Right ventricle myocardium inferior (tissue), 1 donor: ENCODE data around the gene PRIMPOL. TPM values are rescaled to one million over a fixed set of nuclear protein-coding genes. Genes with fewer than 3 reads are reported as not detected.
"Not testable (repeated sequence)": the region's sequence is repeated elsewhere in the genome, so short reads cannot be mapped to it uniquely, and the experiment has no call there.

Experiments
- ATAC-seq: fragments of 200-7000 bp; cut with Tn5 transposase; one replicate; pipeline ENCODE4 v1.9.1; 2020; ENCODE audit warnings: mild to moderate bottlenecking, moderate library complexity
- DNase-seq: peaks from one replicate; pipeline ENCODE4 v3.0.0; 2021; ENCODE audit errors: missing footprints
- intact Hi-C: fragments of 100-400 bp; cut with DNase I; formaldehyde crosslinking; loops from one replicate; pipeline ENCODE4 v1.11.0; 2022
- long read RNA-seq: library from polyadenylated mRNA; unstranded; transcript quantifications from one replicate; pipeline ENCODE4 v2.0.0, GENCODE V29; 2021
- total RNA-seq: library from RNA; stranded (reverse); fragmentation: NEBNext Ultra II Directional; extraction: Animal tissue kit (Norgen Biotek cat#: 25700); gene quantifications from one replicate; pipeline ENCODE4 v1.2.1, GENCODE V29; 2021
- donor health status: DM: no; HTN: yes; CAD: no; lungs with severe emphysema.

The PRIMPOL gene, protein sequence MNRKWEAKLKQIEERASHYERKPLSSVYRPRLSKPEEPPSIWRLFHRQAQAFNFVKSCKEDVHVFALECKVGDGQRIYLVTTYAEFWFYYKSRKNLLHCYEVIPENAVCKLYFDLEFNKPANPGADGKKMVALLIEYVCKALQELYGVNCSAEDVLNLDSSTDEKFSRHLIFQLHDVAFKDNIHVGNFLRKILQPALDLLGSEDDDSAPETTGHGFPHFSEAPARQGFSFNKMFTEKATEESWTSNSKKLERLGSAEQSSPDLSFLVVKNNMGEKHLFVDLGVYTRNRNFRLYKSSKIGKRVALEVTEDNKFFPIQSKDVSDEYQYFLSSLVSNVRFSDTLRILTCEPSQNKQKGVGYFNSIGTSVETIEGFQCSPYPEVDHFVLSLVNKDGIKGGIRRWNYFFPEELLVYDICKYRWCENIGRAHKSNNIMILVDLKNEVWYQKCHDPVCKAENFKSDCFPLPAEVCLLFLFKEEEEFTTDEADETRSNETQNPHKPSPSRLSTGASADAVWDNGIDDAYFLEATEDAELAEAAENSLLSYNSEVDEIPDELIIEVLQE
- 10.8 TPM for total RNA-seq
- long read RNA-seq, partial matches to known transcripts, result 0 of 8 reads
- long read RNA-seq, other reads (novel, unspliced or antisense), result 4 of 8 reads

DNA sequence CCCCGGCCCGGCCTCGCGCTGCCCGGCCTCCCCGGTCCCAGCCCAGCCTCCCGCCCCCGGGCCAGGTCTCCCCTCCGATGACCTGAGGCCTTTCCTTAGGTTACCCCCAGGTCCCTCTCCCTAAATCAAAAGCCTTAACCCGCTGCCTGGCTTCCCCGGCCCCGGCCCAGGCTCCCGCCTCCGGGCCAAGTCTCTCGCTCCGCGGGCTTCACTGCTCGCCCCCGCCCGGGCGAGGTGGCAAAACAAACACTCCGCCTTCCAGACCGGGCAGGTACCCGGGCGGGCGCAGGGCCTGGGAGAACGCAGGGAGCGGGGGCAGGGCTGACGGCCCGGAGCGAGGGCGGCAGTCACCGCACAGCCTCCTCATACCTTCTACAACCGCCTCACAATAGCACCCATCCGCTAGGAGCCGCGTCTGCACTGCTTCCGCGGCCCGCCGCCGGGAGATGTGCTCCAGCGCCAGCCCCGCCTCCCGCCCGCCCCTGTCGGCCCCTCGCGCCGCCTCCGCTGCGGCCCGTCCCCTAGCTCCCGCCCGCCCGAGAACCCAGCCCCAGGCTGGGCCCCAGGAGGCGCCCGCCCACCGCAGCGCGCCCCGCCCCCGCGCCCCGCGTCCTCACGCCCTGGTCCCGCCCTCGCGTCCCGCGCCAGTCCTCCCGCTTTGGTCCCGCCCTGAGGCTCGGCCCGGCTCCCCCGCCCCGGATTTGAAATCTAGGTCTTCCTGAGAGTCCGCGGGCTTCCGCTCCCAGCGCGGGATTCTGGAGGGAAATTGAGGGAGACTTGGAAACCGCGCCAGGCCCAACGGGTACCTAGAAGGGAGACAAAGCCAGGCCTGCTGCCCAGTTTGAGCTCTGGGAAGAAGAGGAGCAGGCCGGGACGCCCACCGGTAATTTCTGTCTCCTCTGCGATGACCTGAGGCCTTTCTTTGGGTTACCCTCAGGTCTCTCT lies at the start of gene PRIMPOL, which contains the start of gene CASP3:
TSS of gene PRIMPOL (plus strand) at position 713 of the 945 bp plus-strand sequence. CDS start 7,403 bp downstream, outside the sequence.
TSS of gene CASP3 (minus strand) at position 422 of the 945 bp plus-strand sequence. CDS start 10,994 bp downstream, outside the sequence.
- intact Hi-C loops, result loop anchor here (2.0 to 5.0 kb wide), 5 partner anchors 86 to 382 kb away; partner anchors contain the start of genes CENPU and IRF2
- DNase-seq, result peak; percentile 99
- ATAC-seq, result peak; percentile 98

DNA sequence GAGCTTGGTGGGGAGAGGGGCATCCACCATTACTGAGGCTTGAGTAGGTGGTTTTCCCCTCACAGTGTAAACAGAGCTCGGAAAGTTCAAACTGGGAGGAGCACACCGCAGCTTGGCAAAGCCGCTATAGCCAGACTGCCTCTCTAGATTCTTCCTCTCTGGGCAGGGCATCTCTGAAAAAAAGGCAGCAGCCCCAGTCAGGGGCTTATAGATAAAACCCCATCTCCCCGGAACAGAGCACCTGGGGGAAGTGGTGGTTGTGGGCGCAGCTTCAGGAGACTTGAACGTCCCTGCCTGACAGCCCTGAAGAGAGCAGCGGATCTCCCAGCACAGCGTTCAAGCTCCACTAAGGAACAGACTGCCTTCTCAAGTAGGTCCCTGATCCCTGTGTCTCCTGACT lies 48.6 kb upstream of the PRIMPOL start:
- DNase-seq, ATAC-seq, intact Hi-C loops: not testable (repeated sequence)

DNA sequence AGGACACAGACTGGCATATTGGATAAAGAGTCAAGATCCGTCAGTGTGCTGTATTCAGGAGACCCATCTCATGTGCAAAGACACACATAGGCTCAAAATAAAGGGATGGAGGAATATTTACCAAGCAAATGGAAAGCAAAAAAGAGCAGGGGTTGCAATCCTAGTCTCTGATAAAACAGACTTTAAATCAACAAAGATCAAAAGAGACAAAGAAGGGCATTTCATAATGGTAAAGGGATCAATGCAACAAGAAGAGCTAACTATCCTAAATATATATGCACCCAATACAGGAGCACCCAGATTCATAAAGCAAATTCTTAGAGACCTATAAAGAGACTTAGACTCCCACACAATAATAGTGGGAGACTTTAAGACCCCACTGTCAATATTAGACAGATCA lies 46.7 kb upstream of the PRIMPOL start:
- ATAC-seq, DNase-seq, intact Hi-C loops: not testable (repeated sequence)

DNA sequence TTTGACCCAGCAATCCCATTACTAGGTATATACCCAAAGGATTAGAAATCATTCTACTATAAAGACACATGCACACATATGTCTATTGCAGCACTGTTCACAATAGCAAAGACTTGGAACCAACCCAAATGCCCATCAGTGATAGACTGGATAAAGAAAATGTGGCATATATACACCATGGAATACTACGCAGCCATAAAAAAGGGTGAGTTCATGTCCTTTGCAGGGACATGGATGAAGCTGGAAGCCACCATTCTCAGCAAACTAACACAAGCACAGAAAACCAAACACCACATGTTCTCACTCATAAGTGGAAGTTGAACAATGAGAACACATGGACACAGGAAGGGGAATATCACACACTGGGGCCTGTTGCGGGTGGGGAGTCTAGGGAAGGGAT lies 42.1 kb upstream of the PRIMPOL start:
- ATAC-seq, DNase-seq, intact Hi-C loops: not testable (repeated sequence)

DNA sequence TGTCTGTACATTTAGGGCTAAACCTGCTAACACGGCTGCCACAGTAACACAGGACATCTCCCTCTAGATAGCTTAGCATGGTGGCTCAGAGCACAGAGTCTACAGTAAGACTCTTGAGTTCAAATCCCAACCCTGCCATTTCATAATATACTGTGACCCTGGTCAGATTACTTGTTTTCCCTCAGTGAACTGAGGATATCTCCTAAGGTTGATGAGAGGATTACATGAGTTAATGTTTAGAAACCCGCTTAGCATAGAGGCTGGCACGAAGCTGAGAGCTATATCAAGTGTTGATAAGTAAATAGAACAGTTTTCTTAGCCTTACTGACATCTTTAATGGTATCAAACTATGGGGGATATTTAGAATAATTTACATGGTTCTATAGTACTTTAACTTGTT lies 37.5 kb upstream of the PRIMPOL start:
- ATAC-seq (no peak), DNase-seq (no peak)
- intact Hi-C loops, result no loop called here

DNA sequence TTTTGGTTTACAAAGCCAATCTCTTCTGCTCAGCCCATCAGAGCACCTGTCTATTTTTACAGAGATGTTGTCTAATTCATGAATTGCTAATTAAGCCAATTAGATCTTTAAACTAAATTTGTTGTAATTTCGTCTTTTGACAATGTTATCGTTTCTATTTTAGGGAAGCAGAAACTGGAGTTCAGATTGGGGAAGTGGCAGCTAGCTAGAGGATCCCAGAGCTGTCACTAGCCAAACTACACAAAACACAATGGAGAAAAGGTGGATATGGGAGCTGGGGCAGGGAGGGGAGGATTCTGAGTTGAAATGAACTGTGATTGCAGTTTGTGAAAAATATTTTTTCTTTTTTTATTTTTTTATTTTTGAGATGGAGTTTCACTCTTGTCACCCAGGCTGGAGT lies 36.1 kb upstream of the PRIMPOL start:
- intact Hi-C loops, result no loop called here
- ATAC-seq, result no peak

DNA sequence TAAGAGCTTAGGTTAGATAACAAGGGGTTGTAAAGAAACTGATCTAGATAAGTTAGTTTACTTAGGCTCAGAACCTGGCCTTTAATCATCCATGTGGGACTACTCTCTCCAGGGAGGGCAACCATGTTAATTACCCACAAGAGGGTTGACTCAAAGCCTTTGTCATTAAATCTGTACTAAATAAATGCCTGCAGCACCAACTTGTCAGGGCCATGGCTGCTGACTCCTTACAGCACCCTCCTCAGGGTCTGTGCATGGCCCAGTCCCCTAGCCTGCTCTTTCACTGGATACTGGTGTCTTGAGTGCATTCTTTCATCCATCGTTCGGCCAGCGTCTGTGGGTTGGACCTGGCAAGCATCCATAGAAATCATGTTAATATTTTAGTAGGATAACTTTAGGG lies 35.0 kb upstream of the PRIMPOL start:
- intact Hi-C loops, result no loop called here
- ATAC-seq (no peak), DNase-seq (no peak)

More for the DNA sequence above, 36.1 kb upstream of the PRIMPOL start:
- DNase-seq, result no peak

DNA sequence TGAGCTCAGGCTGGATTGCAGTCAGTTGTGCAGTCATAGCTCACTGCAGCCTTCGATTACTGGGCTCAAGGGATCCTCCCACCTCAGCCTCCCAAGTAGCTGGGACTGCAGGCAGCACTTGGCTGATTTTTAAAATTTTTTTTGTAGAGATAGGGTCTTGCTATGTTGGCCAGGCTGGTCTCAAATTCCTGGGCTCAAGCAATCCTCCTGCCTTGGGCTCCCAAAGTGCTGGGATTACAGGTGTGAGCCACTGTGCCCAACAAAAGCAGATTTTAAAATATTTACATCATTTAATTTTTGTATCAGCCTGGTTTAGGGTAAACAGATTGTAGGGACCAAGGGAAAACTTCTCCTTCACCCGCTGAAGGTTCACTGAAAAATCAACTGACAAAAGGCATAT lies 33.4 kb upstream of the PRIMPOL start:
- DNase-seq, ATAC-seq, intact Hi-C loops: not testable (repeated sequence)

DNA sequence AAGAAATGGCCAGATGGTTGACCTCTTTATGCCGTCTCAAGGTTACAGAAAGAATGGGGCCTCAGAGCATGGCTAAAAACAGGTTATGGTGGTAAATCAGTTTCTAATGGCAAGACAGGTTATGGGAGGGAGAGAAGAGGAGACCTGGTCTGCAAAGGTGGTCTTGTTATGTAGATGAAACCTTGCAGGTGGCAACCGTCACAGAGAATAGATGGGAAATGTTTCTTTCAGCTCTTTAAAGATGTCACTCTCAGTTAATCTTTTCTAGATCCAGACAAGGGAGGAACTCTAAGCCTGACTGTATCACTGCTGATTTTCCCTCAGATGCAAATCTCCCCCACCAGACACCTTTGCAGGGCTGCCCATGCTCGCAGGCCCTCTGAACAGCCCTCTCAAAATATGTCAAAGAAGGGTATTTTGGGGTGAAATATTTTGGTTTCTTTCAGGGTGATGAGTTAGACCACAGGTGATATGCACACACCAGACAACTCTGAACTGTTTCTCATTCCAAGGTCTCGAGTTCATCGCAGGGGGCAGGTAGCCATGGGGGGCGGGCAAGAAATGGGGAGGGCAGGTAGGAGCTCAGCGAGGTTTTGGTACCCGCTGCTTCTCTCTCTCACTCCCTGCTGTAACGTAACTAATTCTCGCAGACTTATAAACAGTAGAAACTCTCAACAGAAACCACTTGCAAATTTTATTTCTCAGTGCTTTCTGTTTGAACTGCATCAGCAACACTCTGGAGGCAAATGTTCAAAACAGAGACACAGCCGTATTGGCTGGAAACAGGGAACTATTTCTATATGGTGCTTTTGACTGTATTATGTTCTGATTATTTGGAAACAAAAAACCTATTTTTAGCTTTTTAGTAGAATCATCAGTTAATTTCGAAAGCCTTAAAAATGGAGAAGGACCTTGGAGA lies 32.6 kb upstream of the PRIMPOL start:
- DNase-seq, result no peak
- intact Hi-C loops, result no loop called here
- ATAC-seq, result no peak

DNA sequence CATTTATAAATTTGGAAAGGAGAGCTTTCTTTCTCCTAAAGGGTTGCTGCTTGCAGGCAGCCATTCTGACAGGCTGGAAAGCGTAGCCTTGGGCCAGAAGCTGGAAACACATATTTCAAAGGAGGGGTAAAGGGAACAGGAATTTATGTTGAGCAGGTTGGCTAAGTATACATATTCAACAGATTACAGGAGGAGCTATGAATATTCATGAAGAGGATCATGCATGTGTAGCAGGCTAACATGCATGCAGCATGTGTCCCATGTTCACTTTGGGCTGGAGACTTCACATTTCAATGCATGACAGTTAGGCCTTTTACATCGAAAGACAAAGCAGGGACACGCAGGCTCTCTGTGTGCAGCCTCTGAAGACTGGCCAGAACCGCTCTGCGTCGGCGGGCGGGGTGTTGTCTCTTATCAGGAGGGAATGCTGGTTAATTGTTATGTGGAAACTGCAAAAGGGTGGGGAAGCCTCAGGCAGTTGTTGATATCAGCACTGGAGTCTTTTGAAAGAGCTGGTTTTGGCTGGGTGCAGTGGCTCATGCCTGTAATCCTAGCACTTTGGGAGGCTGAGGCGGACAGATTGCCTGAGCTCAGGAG lies 31.8 kb upstream of the PRIMPOL start:
- ATAC-seq, result no peak
- intact Hi-C loops, result no loop called here
- DNase-seq, result no peak

DNA sequence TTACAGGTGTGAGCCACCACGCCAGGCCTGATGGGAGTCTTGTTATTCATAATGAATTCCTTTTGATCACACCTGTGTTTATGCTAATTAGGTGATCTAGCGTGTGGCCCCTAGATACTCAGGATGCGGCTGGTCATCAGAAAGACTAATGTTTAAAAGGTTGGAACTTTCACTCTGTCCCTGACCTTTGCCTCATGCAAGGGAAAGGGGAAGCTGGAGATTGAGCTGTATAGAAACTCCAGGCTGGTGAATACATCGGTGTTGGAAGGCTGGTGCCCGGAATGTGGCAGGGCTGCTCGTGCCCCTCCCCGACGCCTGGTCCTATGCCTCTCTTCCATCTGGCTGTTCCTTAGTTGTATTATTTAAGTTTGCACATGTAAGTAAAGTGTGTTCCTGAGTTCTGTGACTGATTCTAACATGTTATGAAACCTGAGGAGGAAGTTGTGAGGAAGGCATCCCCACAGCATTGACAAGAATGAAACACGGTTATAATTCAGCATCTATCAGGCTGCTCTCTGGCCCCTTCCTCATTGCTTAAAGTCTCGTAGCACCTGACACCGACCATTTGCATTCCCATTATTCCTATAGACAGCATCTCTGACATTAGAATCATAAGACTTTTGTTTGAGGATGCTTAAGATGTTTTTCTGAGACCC lies 29.2 kb upstream of the PRIMPOL start:
- intact Hi-C loops, result no loop called here
- ATAC-seq (no peak), DNase-seq (no peak)

DNA sequence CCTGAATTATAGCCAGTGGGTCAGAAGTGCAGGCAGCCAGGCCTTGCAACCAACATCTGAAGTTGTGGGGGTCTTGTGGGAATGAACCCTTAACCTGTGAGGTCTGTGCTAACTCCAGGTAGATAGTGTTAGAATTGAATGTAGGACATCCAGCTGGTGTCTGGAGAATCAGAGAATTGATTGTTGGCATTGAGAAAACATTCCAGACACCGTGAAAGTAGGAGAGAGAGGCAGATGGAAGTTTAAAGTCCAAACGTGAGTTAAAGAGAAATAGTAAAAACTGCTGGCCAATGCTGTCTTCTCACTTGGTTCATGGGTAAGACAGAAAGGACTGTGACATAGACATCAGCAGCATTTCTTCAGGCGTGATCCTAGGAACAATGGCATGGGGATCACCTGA lies 28.0 kb upstream of the PRIMPOL start:
- intact Hi-C loops, result no loop called here
- DNase-seq (no peak), ATAC-seq (no peak)

DNA sequence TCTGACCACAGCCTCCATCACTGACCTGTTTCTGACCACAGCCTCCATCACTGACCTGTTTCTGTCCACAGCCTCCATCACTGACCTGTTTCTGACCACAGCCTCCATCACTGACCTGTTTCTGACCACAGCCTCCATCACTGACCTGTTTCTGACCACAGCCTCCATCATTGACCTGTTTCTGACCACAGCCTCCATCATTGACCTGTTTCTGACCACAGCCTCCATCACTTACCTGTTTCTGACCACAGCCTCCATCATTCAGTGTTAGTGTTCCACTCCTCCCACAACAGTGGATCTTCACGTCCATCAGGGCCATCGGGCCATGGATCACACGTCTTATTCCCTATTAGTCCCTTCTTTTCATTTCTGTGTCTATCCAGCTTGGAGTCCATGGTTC lies 25.0 kb upstream of the PRIMPOL start:
- intact Hi-C loops, DNase-seq: not testable (repeated sequence)

DNA sequence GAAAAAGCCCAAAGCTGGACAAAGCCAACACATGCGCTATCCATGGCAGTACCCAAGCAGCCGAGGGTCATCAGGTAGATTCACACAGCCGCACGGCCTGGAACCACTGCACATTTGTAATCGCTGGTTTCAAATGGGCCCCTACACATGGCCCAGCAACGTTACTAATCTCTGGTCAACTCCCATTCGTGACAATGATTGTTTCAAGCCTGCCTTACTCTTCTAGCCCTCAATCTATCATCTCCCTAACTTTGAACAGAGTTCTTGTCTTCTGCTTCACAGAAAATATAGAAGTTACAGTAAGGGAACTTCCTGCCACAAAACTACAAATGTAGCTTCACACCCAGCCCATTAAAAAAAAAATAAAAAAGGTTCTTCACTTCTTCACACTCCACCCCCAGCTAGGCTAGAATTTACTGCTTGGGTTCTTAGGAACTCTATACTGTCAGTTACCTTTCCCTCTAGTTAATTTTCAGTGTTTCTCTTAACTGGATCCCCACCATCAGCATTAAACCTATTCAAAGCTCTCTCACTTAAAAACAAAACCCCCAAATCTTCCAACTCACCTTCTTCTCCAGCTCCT lies 24.5 kb upstream of the PRIMPOL start:
- DNase-seq (no peak), ATAC-seq (no peak)
- intact Hi-C loops, result no loop called here

More for the DNA sequence above, 25.0 kb upstream of the PRIMPOL start:
- not testable (repeated sequence) for ATAC-seq

DNA sequence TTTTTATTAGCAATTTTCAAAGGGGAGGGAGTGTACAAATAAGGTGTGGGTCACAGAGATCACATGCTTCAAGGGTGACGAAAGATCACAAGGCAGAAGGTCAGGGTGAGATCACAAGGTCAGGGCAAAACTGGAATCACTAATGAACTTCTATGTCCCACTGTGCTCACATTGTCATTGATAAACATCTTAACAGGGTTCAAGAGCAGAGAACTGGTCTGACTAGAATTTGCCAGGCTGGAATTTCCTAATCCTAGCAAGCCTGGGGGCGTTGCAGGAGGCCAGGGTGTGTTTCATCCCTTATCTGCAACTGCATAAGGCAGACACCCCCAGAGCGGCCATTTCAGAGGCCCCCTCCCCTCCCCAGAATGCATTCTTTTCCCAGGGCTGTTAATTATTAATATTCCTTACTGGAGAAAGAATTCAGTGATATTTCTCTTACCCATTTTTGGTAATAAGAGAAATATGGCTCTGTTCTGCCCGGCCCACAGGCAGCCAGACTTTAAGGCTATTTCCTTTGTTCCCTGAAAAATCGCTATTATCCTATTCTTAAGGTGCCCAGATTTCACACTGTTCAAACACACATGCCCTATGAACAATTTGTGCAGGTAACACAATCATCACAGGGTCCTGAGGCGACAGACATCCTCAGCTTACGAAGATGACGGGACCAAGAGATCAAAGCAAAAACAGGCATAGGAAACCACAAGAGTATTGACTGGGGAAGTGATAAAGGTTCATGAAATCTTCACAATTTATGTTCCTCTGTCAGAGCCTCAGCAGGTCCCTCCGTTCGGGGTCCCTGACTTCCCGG lies 23.5 kb upstream of the PRIMPOL start:
- DNase-seq, intact Hi-C loops: not testable (repeated sequence)

DNA sequence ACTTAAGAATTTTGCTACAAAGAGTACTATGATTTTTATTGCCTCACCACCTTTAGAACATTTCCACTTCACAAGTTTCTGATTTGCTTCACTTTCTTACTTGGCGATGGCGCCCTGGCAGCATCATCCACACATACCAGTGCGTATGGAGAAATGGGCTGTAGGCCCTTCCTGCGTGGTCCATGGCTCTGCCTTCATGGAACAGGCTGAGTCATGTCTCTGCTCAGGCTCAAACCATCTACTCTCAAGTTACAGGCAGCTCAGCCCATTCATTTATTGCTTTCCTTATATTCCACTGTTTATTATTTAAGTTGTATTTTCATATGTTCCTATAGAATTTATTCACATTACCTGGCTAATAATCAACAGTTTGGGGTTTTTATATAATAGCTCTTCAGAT lies 21.4 kb upstream of the PRIMPOL start:
- no peak for ATAC-seq
- intact Hi-C loops, result no loop called here
- no peak for DNase-seq

More for the DNA sequence above, 23.5 kb upstream of the PRIMPOL start:
- not testable (repeated sequence) for ATAC-seq
